Stimulated activated CD8-positive, alpha-beta memory T cell treated with anti-CD3 and anti-CD28 coated beads, Interleukin-7, amount 100 ng/mL, for 24 hours (primary cell): ENCODE measurements around the gene AAMP.
A peak's percentile ranks its signal among the peaks of the same experiment; 100 is the strongest.
"Not testable (repeated sequence)": the region's sequence is repeated elsewhere in the genome, so short reads cannot be mapped to it uniquely, and the experiment has no call there.

Experiments used
- DNase-seq: peaks from one replicate; pipeline ENCODE4 v3.0.0-alpha.2; 2020; ENCODE audit warnings: low read depth

AAMP gene

DNA sequence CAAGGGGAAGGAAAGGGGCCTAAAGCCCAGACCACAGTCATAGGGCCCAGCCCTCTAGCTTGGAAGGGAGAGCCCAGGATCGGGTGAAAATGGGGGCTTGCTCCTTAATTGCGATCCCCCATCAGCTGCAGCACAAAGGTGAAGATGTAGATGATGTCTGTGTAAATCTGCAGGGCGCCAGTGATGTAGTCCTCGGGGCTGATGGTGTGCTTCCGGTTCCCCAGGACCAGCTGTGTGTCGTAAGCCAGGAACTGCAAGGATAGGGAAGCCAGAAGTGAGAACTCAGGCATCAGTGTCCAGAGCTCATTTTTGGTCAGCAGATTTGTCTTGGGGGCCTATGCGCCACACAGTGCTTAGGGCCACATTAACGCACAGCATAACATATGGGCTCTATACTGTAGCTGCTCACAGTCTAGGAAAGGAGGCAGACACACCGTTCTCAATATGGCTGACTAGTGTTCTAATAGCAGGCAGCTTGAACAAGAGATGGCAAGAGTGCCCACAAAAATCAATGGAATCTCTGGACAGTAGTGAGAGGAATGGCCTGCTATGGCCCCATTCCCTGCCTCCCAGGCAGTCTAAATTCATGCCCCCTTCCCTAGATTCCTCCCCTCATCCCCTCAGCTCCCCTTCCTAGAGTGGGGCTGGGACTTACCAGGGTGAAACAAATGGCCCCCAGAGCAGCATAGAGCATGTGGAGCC is 5.6 kb upstream of the AAMP start:
- no peak for DNase-seq

DNA sequence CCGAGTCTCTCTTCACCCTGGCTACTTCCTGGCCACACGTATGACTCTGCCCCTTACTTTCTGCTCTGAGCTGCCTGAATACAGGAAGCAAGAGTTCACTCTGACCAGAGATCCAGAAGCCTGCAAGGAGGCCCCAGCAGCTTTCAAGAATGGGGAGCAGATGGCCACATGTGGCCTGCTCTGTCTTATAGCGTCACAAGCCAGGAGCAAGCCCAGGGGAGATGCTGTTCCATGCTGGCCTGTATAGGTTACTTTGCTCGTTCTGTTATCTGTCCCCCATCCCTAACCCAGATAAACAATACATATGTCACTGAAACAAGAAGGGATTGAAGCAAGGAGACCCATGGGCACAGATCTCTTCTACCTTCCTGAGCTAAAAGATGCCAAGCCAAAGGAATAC is 4.6 kb upstream of the AAMP start:
- no peak for DNase-seq

DNA sequence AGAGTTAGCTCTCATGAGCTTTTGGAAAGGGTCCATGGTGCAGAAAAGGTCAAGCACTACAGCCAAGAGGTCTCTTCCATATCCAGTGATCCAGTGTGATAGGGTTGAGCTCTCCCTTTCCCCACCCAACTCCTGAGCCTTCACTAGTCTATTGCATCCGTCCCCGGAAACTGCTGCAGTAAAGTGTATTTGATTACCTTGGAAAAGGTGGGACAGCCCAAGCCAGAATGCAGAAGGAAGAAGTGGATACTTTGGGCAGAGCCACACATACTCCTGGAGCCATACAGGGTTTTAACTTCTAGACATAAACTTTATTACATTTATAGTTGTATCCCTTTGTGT is 3.9 kb upstream of the AAMP start:
- DNase-seq, result no peak

DNA sequence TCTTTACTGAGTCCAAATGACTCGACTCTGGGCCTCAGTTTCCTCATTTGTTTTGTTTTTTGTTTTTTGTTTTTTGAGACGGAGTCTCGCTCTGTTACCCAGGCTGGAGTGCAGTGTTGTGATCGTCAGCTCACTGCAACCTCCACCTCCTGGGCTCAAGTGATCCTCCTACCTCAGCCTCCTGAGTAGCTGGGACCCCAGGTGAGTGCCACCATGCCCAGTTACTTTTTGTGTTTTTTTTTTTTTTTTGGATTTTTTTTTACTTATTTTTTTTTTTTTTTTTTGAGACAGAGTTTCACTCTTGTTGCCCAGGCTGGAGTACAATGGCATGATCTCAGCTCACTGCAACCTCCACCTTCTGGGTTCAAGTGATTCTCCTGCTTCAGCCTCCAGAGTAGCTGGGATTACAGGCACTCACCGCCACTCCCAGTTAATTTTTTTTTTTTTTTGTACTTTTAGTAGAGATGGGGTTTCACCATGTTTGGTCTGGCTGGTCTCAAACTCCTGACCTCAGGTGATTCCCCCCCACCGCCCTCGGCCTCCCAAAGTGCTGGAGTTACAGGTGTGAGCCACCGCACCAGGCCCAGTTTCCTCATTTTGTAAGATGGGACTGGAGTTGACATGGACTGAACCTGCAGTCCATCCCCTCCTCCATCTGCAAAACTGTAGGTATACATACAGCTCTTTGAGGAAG is 3.4 kb upstream of the AAMP start:
- not testable (repeated sequence) for DNase-seq

DNA sequence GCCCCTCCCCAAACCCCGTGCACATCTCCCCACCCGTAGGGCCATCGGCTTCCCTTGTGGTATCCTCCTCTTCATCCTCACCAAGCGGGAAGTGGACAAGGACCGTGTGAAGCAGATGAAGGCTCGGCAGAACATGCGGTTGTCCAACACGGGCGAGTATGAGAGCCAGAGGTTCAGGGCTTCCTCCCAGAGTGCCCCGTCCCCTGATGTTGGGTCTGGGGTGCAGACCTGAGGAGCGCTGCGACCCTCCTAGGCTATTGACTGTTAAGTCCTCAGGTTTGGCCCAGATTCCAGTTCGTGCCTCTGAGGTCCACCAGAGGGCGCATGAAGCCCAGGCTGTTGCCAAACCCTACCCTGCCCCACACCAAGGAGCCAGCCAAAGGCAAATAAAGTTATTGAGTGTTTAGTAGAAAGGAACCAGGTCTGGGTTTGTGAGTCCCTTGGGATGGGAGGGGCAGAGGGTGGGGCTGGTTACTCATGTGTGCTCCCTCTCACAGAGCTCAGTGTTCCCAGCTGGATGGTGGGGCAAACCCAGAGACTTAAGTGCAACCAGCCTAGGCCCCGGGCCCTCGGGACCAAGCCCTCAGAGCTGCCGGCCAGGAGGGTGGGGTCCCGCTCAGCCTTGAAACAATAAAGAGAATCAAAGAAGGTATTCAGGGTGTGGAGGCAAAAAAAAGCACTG is 2.7 kb upstream of the AAMP start:
- DNase-seq, result peak; percentile 59

DNA sequence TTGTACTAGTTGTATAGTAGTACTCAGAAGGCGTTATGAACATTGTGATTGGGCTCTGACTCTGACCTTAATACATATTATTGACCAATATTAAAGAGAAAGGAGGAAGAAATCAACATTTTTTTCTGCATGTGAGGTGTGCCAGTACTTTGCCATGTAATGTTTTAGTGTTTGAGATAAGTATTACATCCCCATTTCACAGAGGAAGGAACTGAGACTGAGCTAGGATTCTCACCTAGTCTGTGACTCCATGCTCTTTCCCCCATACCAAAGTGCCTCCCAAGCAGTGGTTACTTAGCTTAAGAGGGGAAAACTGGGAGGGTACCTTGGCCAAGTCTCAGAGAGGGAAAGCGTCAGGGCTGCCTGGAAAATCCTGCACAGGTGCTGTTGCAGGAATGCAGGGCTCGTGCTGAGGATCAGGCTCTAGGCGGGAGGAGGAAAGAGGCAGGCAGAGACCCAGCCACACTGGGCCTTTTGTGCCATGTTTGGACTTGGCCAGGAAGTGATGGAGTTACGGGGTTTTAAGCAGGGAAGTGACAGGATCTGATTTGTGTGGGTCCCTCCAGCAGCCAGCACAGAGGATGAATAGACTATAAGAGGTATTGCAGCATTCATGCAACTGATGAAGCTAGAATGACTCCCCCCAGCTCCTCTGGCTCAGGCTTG is 2.1 kb upstream of the AAMP start:
- no peak for DNase-seq

DNA sequence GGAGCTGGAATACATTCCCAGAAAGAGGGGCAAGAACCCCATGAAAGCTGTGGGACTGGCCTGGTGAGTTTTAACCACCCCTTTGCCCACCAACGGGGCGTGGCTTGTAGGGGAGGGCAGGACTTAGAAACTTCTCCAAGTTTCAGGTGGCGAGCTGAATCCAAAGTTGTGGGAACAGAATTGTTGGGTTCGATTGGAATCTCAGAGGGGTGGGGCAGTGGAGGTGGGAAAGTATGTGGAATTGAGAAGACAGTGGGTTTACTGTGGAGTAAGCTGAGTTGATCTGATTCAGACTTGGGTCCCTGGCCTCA is 1.5 kb upstream of the AAMP start:
- no peak for DNase-seq

DNA sequence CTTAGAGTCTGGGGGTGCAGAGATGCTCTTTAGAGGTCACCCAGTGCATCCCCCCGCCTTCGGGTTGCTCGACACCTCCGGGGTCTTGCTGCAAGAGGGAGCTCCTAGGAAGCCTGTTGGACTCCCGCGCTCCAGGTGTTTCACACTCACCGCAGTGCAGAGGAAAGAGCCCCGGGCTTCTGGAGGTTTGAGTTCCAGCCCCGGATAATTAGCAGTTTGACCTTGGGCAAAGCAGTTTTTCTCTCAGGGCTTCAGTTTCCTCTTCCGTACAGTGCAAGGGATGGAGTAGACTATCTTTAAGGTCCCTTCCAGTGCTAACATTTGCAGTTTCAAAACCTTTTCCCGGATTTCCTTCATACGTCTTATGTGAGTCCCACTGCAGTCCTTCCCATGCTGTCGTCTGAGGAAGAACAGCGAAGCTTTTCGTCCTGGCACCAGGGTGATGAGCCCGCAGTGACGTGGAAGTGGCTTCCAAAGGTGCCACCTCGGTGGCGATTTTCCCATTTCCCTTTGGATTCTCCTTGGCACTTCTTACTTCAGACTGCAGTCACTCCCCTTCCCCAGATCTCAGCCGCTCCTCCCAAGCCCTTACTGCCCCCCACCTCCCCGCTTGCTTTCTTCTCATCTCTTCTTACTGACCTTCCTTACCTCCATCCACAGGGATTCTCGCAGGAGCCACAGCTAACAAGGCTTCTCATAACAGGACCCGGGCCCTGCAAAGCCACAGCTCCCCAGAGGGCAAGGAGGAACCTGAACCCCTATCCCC is 967 bp upstream of the AAMP start:
- no peak for DNase-seq

DNA sequence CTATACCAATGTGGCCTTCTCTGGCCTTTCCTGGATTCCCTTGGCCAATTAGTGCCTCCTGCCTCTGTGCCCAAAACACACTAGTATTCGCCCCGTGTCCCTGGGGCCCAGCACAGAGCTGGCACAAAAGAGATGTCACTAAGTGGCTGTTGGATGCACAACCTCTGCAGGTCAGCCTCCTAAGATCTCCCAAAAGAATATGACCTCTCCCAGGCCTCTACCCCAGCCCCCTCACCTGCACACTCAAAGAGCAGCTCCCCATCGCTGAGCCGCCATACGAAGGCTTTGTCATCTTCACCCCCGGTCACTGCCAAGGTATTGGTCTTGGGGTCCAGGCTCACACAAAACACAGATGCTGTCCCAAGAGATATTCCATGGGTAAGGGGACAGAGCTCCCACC is 2.7 kb downstream of the AAMP start:
- no peak for DNase-seq

DNA sequence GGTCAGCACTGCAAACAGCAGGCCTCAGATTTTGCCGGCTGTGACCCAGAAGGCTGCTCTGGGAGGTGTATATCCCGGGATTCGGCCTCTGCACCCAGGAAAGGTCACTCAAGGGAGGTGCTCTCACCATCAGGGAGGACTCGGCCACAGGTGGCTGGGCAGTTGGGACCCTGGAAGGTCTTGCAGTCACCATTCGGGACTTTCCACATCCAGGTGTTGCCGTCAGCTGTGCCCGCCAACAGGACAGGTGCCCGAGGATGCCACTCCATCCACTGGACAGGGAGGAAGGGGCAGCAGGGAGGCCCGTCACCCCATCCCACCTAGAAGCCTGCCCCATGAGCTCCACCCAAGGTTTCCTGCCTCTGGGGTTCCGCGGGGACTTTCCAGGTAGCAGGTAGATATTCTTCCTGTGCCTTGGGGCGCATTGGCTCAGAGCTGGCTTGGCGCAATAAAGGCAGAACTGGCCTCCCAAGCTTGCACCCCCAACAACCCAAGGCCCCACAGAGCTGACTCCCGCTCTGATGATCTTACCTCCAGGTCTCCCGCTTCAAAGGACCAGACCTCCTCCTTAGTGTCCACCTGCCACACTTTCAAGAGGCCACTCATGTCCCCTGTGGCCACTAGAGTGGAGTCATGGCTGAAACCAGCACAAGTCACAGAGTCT is 3.5 kb downstream of the AAMP start:
- DNase-seq, result no peak

DNA sequence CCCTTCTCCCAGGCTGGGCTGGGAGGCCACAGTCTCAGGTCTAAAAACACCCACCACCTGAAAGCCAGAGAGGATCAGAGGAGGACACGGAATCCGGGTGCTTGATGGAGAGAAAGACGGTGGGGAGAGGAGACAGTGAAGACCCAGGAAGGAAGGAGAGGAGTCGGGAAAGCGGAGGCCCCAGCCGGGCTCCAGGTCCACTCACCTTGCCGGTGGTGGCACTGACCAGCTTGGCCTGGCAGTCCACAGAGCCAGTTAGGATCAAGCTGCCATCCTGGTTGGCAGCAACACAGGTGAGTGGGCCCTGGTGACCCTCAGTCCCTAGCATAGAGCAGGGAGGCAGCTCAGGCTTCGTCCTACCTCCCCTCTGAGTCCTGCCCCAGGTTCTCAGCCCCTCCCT is 4.3 kb downstream of the AAMP start:
- no peak for DNase-seq

DNA sequence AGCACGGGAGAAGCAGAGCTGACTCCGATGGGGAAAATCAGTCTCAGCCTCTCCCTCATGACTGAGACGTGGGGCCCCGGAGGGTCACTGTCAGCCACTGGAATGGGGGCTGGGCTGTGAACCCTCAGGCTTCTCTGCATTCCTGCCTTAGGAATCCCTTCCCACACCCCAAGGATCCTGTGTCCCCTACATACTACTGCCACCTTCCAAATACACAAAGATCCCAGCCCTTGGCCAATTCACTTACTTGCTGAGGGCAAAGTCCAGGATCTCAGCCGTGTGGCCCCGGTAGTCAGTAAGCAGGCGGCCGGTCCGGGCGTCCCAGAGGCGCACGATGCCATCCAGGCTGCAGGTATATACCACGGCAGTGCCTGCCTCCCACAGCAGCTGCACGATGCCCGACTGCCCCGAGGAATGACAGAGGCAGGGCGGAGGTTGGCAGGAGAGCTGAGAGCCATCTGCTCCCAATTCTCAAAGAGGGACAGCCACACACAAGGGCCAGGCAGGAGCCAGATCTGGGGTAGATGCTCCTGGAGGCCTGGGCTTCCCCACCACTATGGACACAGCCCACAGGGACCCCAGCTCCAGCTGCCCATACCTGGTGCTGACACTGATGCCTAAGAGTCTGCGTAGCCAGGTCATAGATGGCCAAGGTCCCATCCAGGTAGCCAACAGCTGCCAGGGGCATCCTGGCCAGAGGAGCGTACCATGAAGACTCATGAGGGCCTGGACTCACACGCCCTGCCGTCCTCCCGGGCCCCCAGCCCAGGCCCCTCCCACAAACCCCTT is 5.0 kb downstream of the AAMP start:
- DNase-seq, result no peak

DNA sequence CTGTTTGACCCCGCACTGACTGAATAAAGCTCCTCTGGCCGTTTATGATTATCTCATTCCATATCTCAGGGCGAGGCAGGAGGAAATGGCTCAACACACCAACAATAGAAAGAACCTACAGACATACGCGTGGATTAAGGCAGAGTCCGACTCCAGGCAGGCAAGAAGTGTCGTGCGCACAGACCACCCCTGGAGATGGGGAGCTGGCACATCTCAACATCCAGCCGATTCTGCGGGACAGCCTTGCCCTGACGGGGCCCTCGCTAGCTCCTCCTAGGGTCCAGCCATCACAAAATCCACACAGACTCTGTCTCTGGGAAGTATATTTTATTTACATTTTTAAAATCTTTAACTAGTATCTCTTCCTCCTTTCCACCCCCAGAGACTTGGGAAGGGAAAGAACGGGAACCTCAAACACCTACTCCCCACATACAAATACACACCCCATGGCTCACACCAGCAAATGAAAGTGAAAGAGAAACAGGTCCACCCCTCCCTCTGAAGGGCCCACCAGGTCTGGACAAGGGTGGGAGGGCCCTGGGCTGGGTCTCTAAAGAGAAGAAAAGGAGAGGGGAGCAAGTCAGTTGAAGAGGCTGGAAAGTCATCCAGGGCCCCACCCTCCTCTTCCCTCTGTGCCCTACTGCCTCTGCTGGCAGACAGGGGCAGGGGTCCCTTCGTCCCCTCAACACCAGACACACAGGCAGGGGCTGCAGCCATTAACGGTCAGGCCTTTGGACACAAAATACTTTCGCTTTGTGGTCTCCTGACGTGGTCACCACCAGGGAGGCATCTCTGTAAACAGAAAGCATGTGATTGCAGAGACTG is 5.9 kb downstream of the AAMP start:
- DNase-seq, result no peak

DNA sequence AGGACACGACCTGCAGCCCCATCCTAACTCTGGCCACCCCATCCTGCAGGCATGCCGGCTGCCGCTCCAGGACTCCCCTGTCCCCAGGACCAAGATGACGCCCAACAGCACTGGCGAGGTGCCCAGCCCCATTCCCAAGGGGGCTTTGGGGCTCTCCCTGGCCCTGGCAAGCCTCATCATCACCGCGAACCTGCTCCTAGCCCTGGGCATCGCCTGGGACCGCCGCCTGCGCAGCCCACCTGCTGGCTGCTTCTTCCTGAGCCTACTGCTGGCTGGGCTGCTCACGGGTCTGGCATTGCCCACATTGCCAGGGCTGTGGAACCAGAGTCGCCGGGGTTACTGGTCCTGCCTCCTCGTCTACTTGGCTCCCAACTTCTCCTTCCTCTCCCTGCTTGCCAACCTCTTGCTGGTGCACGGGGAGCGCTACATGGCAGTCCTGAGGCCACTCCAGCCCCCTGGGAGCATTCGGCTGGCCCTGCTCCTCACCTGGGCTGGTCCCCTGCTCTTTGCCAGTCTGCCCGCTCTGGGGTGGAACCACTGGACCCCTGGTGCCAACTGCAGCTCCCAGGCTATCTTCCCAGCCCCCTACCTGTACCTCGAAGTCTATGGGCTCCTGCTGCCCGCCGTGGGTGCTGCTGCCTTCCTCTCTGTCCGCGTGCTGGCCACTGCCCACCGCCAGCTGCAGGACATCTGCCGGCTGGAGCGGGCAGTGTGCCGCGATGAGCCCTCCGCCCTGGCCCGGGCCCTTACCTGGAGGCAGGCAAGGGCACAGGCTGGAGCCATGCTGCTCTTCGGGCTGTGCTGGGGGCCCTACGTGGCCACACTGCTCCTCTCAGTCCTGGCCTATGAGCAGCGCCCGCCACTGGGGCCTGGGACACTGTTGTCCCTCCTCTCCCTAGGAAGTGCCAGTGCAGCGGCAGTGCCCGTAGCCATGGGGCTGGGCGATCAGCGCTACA is 7.0 kb downstream of the AAMP start:
- DNase-seq, result no peak

DNA sequence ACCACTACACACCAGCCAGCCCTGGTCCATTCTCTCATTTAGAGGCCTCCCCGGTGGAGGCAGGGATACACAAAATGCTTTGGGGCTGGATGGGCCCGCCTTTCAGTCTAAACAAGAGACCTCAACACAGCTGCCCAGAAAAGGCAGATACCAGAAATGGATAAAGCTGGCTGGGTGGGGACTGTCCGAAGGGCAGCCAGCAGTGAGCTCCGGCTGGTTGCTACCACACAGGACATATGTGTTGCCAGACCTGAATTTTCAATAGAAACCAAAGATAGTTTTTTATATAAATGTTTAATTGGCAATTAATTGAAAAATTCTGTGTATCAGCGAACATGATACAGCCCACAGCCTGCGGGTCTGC is 7.7 kb downstream of the AAMP start:
- DNase-seq, result no peak

DNA sequence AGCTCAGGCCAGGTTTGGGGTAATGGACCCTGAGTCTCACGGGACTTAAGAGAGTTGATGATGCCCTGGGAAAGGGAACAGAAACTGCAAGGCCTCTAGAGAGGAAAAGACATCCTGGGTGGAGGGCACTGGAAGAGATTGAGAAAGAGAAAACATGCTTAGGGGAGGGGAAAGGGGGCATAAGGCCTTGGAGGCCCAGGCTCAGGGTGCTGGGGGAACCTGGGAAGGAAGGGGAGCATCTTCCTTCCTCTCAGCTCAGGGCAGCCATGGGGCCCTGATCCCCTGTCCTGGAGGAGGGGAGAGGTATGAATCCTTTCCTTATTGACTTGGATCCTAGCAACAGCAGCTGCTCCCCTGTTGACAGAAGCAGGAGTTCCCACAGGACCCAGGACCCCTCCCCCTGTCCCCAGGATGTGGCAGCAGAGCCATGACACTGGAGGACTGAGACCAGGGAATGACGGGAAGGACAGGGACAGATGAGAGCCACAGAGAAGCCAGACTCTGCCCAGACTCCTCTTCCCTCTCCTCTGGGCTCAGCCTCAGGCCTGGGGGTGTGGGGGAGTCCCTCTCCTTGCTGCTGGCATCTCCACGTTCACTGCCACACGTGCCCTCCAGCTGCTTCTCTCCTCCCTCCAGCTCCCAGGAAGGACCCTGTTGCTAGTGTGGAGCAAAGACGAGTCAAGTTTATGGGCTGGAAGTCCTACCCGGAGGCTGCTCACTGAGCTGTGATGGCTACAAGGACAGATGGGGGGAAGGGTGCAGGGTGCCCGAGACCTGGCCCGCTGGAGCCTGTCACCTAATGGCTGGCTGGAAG is 8.3 kb downstream of the AAMP start:
- DNase-seq, result no peak

DNA sequence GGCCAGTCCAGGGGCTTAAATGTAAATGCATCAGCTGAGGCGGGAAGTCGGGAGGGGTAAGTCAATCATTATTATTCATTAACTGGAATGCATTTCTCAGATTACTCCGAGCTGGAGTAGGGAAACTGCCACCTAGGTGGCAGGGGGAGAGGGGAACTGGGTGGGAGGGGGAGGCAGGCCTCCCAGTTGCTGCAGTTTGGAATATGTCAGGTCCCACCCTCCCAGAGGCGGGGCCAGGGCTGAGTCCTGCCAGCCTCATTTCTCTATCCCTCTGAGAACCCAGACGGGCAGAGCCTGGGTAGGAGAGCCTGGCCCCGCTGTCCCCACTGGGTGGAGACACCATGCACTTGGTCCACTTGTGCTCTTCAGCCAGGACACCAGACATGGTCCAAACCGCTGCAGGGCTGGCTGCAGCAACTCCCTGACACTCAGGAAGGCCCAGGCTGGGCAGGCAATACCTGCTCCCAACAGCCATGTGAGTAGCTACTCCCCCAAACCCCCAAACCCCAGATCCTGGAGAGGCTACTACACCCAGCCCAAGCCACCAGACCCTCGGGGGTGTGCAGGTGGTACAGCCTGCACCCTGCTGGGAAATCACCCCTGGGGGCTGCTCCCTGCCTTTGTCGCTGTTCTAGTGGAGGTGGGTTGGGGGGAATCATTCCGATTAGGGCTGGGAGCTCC is 9.1 kb downstream of the AAMP start, which contains the start of gene GPBAR1:
Gene GPBAR1, plus strand, starts transcription at position 274 of the 681 bp plus-strand sequence. CDS start 1,710 bp downstream, outside the sequence.
- DNase-seq, result no peak
